HEK293 (cell line): ENCODE measurements around the gene RNF19B.

ENCODE experiments used
- CTCF ChIA-PET: fragments of 350-600 bp; formaldehyde crosslinking; extraction: SDS; loops from one replicate; lab custom pipeline; 2021; ENCODE audit warnings: antibody characterized with exemption; lab: Yijun Ruan, JAX
- POLR2A ChIA-PET: fragments of 300-600 bp; formaldehyde crosslinking; extraction: SDS; loops from one replicate; lab custom pipeline; 2020; ENCODE audit warnings: antibody characterized with exemption, inconsistent platforms; lab: Yijun Ruan, JAX
- H3K27ac ChIP-seq: fragments of 200-500 bp; sonication (Bioruptor generic); 2 replicates; pipeline ENCODE4 v1.5.1; 2014; ENCODE audit warnings: low read depth, low read length, control low read depth, inconsistent platforms; ENCODE audit errors: extremely low read depth
- H3K36me3 ChIP-seq, 2 experiments: fragments of 200-500 bp in 1 of 2; sonication (Bioruptor generic) in 1 of 2; 1 replicate in 1 of 2; 2 replicates in 1 of 2; pipeline ENCODE4 v1.5.1; 2014 to 2017; ENCODE audit warnings: inconsistent platforms in 2 of 2, low read length in 2 of 2; ENCODE audit not compliant: control insufficient read depth in 2 of 2, insufficient read depth in 1 of 2
- H3K4me1 ChIP-seq: fragments of 200-500 bp; sonication (Bioruptor generic); 2 replicates; pipeline ENCODE4 v1.5.1; 2014; ENCODE audit warnings: mild to moderate bottlenecking, low read length, inconsistent platforms; ENCODE audit not compliant: control insufficient read depth, insufficient read depth
- H3K4me3 ChIP-seq: 2 replicates; pipeline ENCODE4 v1.5.1; 2011; ENCODE audit warnings: low read depth, mild to moderate bottlenecking, control low read depth, low read length, moderate library complexity
- H3K9me3 ChIP-seq: fragments of 200-500 bp; sonication (Bioruptor generic); 2 replicates; pipeline ENCODE4 v1.5.1; 2014; ENCODE audit warnings: low read depth, low read length, inconsistent platforms; ENCODE audit not compliant: control insufficient read depth, insufficient read depth
- BCL11B ChIP-seq: fragments of 450-650 bp; formaldehyde crosslinking; IDR thresholded peaks from 2 replicates; pipeline ENCODE4 v1.5.1; 2016; ENCODE audit warnings: low read depth, missing biosample characterization, missing genetic modification characterization
- EGR2 ChIP-seq: fragments of 450-650 bp; formaldehyde crosslinking; IDR thresholded peaks from 2 replicates; pipeline ENCODE4 v1.5.1; 2016; ENCODE audit warnings: low read depth, missing biosample characterization, missing genetic modification characterization
- GLIS1 ChIP-seq: fragments of 450-650 bp; formaldehyde crosslinking; IDR thresholded peaks from 2 replicates; pipeline ENCODE4 v1.5.1; 2016; ENCODE audit warnings: missing biosample characterization, missing genetic modification characterization
- GLIS2 ChIP-seq: fragments of 450-650 bp; formaldehyde crosslinking; IDR thresholded peaks from 2 replicates; pipeline ENCODE4 v1.5.1; 2016; ENCODE audit warnings: missing biosample characterization, missing genetic modification characterization
- KLF1 ChIP-seq: fragments of 450-650 bp; formaldehyde crosslinking; IDR thresholded peaks from 2 replicates; pipeline ENCODE4 v1.5.1; 2016; ENCODE audit warnings: missing biosample characterization, missing genetic modification characterization
- KLF10 ChIP-seq: fragments of 450-650 bp; IDR thresholded peaks from 2 replicates; pipeline ENCODE4 v1.5.1; 2018; ENCODE audit warnings: missing biosample characterization, mild to moderate bottlenecking, missing genetic modification characterization
- PRDM1 ChIP-seq: fragments of 450-650 bp; formaldehyde crosslinking; IDR thresholded peaks from 2 replicates; pipeline ENCODE4; 2016; ENCODE audit warnings: missing biosample characterization, missing genetic modification characterization
- SP2 ChIP-seq: fragments of 450-650 bp; formaldehyde crosslinking; IDR thresholded peaks from 2 replicates; pipeline ENCODE4 v1.5.1; 2016; ENCODE audit warnings: missing biosample characterization, missing genetic modification characterization
- ZBTB20 ChIP-seq: fragments of 450-650 bp; formaldehyde crosslinking; IDR thresholded peaks from 2 replicates; pipeline ENCODE4 v1.5.1; 2016; ENCODE audit warnings: missing biosample characterization, missing genetic modification characterization
- ZBTB8A ChIP-seq: fragments of 450-650 bp; formaldehyde crosslinking; IDR thresholded peaks from 2 replicates; pipeline ENCODE4 v1.5.1; 2016; ENCODE audit warnings: missing biosample characterization, missing genetic modification characterization
- ZIC2 ChIP-seq: fragments of 450-650 bp; formaldehyde crosslinking; IDR thresholded peaks from 2 replicates; pipeline ENCODE4 v1.5.1; 2016; ENCODE audit warnings: missing biosample characterization, missing genetic modification characterization
- ZNF157 ChIP-seq: fragments of 450-650 bp; formaldehyde crosslinking; IDR thresholded peaks from 2 replicates; pipeline ENCODE4 v1.5.1; 2016; ENCODE audit warnings: missing biosample characterization, missing genetic modification characterization
- ZNF211 ChIP-seq: fragments of 450-650 bp; formaldehyde crosslinking; IDR thresholded peaks from 2 replicates; pipeline ENCODE4 v1.5.1; 2016; ENCODE audit warnings: low read depth, missing biosample characterization, missing genetic modification characterization
- ZNF23 ChIP-seq: fragments of 450-650 bp; formaldehyde crosslinking; IDR thresholded peaks from 2 replicates; pipeline ENCODE4 v1.5.1; 2016; ENCODE audit warnings: missing biosample characterization, missing genetic modification characterization, borderline replicate concordance
- ZNF248 ChIP-seq: fragments of 450-650 bp; formaldehyde crosslinking; IDR thresholded peaks from 2 replicates; pipeline ENCODE4 v1.5.1; 2017; ENCODE audit warnings: missing biosample characterization, missing genetic modification characterization
- ZNF302 ChIP-seq: fragments of 450-650 bp; formaldehyde crosslinking; IDR thresholded peaks from 2 replicates; pipeline ENCODE4 v1.5.1; 2016; ENCODE audit warnings: missing biosample characterization, missing genetic modification characterization, low read depth
- ZNF341 ChIP-seq: fragments of 450-650 bp; formaldehyde crosslinking; IDR thresholded peaks from 2 replicates; pipeline ENCODE4; 2016; ENCODE audit warnings: low read depth, missing biosample characterization, missing genetic modification characterization
- ZNF354C ChIP-seq: fragments of 450-650 bp; formaldehyde crosslinking; IDR thresholded peaks from 2 replicates; pipeline ENCODE4 v1.5.1; 2016; ENCODE audit warnings: missing biosample characterization, missing genetic modification characterization, low read depth, borderline replicate concordance
- ZNF423 ChIP-seq: fragments of 450-650 bp; formaldehyde crosslinking; IDR thresholded peaks from 2 replicates; pipeline ENCODE4 v1.5.1; 2016; ENCODE audit warnings: missing biosample characterization, missing genetic modification characterization
- ZNF48 ChIP-seq: fragments of 450-650 bp; formaldehyde crosslinking; IDR thresholded peaks from 2 replicates; pipeline ENCODE4 v1.5.1; 2016; ENCODE audit warnings: missing biosample characterization, missing genetic modification characterization
- ZNF501 ChIP-seq: fragments of 450-650 bp; formaldehyde crosslinking; IDR thresholded peaks from 2 replicates; pipeline ENCODE4 v1.5.1; 2016; ENCODE audit warnings: missing biosample characterization, missing genetic modification characterization
- ZNF558 ChIP-seq: fragments of 450-650 bp; formaldehyde crosslinking; IDR thresholded peaks from 2 replicates; pipeline ENCODE4 v1.5.1; 2016; ENCODE audit warnings: missing biosample characterization, missing genetic modification characterization
- ZNF600 ChIP-seq: fragments of 450-650 bp; formaldehyde crosslinking; IDR thresholded peaks from 2 replicates; pipeline ENCODE4 v1.5.1; 2016; ENCODE audit warnings: missing biosample characterization, missing genetic modification characterization
- ZNF623 ChIP-seq: fragments of 450-650 bp; formaldehyde crosslinking; IDR thresholded peaks from 2 replicates; pipeline ENCODE4 v1.5.1; 2016; ENCODE audit warnings: missing biosample characterization, missing genetic modification characterization
- ZNF768 ChIP-seq: fragments of 450-650 bp; formaldehyde crosslinking; IDR thresholded peaks from 2 replicates; pipeline ENCODE4 v1.5.1; 2018; ENCODE audit warnings: missing biosample characterization, mild to moderate bottlenecking, missing genetic modification characterization
- ZNF843 ChIP-seq: fragments of 450-650 bp; formaldehyde crosslinking; IDR thresholded peaks from 2 replicates; pipeline ENCODE4 v1.5.1; 2016; ENCODE audit warnings: missing biosample characterization, missing genetic modification characterization
- TF ChIP-seq, protein P1 (sequence below): fragments of 450-650 bp; formaldehyde crosslinking; IDR thresholded peaks from 2 replicates; pipeline ENCODE4 v1.5.1; 2016; ENCODE audit warnings: missing biosample characterization, missing genetic modification characterization
- TF ChIP-seq, protein P2 (sequence below): fragments of 450-650 bp; formaldehyde crosslinking; IDR thresholded peaks from 2 replicates; pipeline ENCODE4 v1.5.1; 2016; ENCODE audit warnings: missing biosample characterization, missing genetic modification characterization
- TF ChIP-seq, protein P3 (sequence below): fragments of 450-650 bp; formaldehyde crosslinking; IDR thresholded peaks from 2 replicates; pipeline ENCODE4 v1.5.1; 2016; ENCODE audit warnings: missing biosample characterization, missing genetic modification characterization
- TF ChIP-seq, protein P4 (sequence below): fragments of 450-650 bp; formaldehyde crosslinking; IDR thresholded peaks from 2 replicates; pipeline ENCODE4 v1.5.1; 2016; ENCODE audit warnings: missing biosample characterization, missing genetic modification characterization

RNF19B gene

DNA sequence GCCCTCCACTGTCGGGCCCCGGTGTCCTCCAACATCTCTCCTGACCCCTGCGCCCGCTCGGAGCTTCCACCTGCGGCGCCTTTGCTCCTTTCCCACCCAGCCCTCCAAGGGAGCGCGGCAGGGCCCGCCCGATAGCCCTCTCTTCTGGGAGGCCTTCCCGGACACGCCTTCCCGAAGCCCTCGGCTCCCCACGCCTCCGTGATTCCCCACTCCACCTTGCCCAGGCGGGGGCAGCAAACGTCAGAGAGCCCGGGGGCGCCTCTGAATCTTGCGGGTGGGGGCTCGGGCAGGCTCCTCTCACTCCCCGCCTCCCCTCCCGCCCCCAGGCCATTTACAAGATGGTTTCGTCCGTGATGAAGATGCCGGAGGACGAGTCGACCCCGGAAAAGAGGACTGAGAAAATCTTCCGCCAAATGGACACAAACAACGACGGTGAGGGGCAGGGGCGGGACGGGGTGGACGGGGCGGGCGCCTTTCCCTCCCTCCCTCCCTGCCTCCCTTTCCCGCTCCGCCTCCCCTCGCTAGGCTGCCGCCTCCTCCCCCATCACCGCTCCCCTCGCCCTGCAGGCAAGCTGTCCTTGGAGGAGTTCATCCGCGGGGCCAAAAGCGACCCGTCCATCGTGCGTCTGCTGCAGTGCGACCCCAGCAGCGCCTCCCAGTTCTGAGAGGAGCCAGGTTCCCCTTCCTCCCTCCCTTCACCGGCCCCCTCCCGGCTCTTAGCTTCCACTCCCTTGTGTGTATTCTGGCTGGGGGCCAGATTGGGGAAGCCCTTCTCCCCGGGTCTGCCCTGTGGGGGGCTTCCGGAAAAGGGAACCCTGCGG, 71.2 kb downstream of the RNF19B start:
- Histone ChIP-seq H3K36me3 (no peaks in the 10 kb centered on the region), H3K9me3 (no peaks in the 10 kb centered on the region), H3K4me1 (no peaks in the 10 kb centered on the region), H3K4me3 (peak overlapping the region; percentile 10), H3K27ac (no peak overlapping the region)
- CTCF ChIA-PET: interaction anchor here (0.6 to 4.9 kb wide), 11 partner anchors 10 to 252 kb away, joined by 3 to 50 read pairs (median 5); no protein-coding TSS in a partner anchor
- POLR2A ChIA-PET: no interaction called here
- TF ChIP-seq ZNF157 (no peak), ZNF354C (tag by site-specific recombination) (no peak), GLIS2 (peak; percentile 31), ZNF600 (tag by site-specific recombination) (no peak), KLF10 (tag by site-specific recombination) (no peak), ZNF768 (tag by site-specific recombination) (no peak), ZBTB8A (tag by site-specific recombination) (peak; percentile 79), KLF1 (peak; percentile 48; the same call in 1 of the 2 replicates), PRDM1 (no peak), ZNF423 (tag by site-specific recombination) (no peak), GLIS1 (tag by site-specific recombination) (peak; percentile 49), SP2 (tag by site-specific recombination) (peak; percentile 50), ZIC2 (tag by site-specific recombination) (peak; percentile 64), ZNF341 (peak; percentile 72), ZBTB20 (tag by site-specific recombination) (peak; percentile 47), ZNF501 (no peak), ZNF843 (tag by site-specific recombination) (no peak), ZNF248 (tag by site-specific recombination) (no peak), ZNF302 (tag by site-specific recombination) (no peak), ZNF23 (tag by site-specific recombination) (no peak), ZNF48 (tag by site-specific recombination) (no peak), EGR2 (peak; percentile 72), ZNF558 (tag by site-specific recombination) (no peak), ZNF211 (tag by site-specific recombination) (no peak), BCL11B (tag by site-specific recombination) (no peak), ZNF623 (tag by site-specific recombination) (no peak)
- TF ChIP-seq, protein P1, sequence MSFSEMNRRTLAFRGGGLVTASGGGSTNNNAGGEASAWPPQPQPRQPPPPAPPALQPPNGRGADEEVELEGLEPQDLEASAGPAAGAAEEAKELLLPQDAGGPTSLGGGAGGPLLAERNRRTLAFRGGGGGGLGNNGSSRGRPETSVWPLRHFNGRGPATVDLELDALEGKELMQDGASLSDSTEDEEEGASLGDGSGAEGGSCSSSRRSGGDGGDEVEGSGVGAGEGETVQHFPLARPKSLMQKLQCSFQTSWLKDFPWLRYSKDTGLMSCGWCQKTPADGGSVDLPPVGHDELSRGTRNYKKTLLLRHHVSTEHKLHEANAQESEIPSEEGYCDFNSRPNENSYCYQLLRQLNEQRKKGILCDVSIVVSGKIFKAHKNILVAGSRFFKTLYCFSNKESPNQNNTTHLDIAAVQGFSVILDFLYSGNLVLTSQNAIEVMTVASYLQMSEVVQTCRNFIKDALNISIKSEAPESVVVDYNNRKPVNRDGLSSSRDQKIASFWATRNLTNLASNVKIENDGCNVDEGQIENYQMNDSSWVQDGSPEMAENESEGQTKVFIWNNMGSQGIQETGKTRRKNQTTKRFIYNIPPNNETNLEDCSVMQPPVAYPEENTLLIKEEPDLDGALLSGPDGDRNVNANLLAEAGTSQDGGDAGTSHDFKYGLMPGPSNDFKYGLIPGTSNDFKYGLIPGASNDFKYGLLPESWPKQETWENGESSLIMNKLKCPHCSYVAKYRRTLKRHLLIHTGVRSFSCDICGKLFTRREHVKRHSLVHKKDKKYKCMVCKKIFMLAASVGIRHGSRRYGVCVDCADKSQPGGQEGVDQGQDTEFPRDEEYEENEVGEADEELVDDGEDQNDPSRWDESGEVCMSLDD (tag by site-specific recombination): no peak
- TF ChIP-seq, protein P2, sequence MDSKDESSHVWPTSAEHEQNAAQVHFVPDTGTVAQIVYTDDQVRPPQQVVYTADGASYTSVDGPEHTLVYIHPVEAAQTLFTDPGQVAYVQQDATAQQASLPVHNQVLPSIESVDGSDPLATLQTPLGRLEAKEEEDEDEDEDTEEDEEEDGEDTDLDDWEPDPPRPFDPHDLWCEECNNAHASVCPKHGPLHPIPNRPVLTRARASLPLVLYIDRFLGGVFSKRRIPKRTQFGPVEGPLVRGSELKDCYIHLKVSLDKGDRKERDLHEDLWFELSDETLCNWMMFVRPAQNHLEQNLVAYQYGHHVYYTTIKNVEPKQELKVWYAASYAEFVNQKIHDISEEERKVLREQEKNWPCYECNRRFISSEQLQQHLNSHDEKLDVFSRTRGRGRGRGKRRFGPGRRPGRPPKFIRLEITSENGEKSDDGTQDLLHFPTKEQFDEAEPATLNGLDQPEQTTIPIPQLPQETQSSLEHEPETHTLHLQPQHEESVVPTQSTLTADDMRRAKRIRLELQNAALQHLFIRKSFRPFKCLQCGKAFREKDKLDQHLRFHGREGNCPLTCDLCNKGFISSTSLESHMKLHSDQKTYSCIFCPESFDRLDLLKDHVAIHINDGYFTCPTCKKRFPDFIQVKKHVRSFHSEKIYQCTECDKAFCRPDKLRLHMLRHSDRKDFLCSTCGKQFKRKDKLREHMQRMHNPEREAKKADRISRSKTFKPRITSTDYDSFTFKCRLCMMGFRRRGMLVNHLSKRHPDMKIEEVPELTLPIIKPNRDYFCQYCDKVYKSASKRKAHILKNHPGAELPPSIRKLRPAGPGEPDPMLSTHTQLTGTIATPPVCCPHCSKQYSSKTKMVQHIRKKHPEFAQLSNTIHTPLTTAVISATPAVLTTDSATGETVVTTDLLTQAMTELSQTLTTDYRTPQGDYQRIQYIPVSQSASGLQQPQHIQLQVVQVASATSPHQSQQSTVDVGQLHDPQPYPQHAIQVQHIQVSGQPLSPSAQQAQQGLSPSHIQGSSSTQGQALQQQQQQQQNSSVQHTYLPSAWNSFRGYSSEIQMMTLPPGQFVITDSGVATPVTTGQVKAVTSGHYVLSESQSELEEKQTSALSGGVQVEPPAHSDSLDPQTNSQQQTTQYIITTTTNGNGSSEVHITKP (tag by site-specific recombination): peak; percentile 91
- TF ChIP-seq, protein P3, sequence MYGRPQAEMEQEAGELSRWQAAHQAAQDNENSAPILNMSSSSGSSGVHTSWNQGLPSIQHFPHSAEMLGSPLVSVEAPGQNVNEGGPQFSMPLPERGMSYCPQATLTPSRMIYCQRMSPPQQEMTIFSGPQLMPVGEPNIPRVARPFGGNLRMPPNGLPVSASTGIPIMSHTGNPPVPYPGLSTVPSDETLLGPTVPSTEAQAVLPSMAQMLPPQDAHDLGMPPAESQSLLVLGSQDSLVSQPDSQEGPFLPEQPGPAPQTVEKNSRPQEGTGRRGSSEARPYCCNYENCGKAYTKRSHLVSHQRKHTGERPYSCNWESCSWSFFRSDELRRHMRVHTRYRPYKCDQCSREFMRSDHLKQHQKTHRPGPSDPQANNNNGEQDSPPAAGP (tag by site-specific recombination): no peak
- TF ChIP-seq, protein P4, sequence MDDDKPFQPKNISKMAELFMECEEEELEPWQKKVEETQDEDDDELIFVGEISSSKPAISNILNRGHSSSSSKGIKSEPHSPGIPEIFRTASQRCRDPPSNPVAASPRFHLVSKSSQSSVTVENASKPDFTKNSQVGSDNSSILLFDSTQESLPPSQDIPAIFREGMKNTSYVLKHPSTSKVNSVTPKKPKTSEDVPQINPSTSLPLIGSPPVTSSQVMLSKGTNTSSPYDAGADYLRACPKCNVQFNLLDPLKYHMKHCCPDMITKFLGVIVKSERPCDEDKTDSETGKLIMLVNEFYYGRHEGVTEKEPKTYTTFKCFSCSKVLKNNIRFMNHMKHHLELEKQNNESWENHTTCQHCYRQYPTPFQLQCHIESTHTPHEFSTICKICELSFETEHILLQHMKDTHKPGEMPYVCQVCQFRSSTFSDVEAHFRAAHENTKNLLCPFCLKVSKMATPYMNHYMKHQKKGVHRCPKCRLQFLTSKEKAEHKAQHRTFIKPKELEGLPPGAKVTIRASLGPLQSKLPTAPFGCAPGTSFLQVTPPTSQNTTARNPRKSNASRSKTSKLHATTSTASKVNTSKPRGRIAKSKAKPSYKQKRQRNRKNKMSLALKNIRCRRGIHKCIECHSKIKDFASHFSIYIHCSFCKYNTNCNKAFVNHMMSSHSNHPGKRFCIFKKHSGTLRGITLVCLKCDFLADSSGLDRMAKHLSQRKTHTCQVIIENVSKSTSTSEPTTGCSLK: no peak
